Measurements from ENCODE around the gene STIL.

DNA sequence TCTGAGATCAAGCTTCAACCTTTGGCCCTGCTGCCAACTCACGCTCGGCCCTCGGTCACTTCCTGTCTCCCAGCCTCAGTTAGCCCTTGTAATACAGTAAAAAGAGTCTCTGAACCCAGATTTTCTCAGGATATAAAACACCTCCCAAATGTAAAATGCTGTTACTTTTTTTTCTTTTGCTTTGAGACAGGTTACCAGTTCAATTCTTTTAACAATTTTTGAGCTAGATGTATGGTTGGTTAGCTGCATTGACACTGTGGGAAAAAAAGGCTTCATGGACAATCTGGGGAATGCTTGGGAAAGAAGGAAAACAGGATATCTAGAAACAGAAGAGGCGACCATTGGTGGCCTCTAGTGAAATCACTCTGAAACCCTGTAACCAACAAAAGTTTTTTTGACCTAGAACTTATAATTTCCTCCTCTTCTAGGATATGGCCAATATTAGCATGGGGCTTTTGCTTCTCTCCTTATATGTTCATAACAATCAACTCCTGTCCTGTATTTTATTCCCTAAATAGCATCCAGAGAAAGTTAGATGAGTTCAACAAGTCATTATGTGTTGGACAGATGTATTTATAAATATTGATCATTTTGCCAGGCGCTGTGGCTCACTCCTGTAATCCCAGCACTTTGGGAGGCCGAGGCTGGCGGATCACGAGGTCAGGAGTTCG is 21.0 kb upstream of the STIL start:
- TF ChIP-seq POLR2A (IDR thresholded peaks at IDR 0.05) (no peak), POLR2AphosphoS5 (IDR thresholded peaks at IDR 0.05) (no peak)

Measured in suprapubic skin (tissue), 4 donors.